GM12865 (cell line): Measurements from ENCODE around the gene DNAH10.

Experiments
- DNase-seq: peaks from one replicate; pipeline ENCODE4 v3.0.0; 2010; ENCODE audit warnings: low read depth
- H3K4me3 ChIP-seq: 2 replicates; pipeline ENCODE4 v1.5.1; 2011; ENCODE audit warnings: mild to moderate bottlenecking, low read depth, low read length, control low read depth
- TF ChIP-seq, protein P1 (sequence below): IDR thresholded peaks from 2 replicates; pipeline ENCODE4 v1.5.1; 2011; ENCODE audit warnings: low read length, control low read depth, low read depth, inconsistent platforms; ENCODE audit not compliant: insufficient read depth; ENCODE audit errors: missing control alignments

The DNAH10 gene

GRCh38 chr12:123933214-123933613 lies 171.1 kb downstream of the DNAH10 start:
- TF ChIP-seq, protein P1, sequence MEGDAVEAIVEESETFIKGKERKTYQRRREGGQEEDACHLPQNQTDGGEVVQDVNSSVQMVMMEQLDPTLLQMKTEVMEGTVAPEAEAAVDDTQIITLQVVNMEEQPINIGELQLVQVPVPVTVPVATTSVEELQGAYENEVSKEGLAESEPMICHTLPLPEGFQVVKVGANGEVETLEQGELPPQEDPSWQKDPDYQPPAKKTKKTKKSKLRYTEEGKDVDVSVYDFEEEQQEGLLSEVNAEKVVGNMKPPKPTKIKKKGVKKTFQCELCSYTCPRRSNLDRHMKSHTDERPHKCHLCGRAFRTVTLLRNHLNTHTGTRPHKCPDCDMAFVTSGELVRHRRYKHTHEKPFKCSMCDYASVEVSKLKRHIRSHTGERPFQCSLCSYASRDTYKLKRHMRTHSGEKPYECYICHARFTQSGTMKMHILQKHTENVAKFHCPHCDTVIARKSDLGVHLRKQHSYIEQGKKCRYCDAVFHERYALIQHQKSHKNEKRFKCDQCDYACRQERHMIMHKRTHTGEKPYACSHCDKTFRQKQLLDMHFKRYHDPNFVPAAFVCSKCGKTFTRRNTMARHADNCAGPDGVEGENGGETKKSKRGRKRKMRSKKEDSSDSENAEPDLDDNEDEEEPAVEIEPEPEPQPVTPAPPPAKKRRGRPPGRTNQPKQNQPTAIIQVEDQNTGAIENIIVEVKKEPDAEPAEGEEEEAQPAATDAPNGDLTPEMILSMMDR, result no peak
- DNase-seq, result no peak
- no peak overlapping the region for H3K4me3 ChIP-seq

DNA sequence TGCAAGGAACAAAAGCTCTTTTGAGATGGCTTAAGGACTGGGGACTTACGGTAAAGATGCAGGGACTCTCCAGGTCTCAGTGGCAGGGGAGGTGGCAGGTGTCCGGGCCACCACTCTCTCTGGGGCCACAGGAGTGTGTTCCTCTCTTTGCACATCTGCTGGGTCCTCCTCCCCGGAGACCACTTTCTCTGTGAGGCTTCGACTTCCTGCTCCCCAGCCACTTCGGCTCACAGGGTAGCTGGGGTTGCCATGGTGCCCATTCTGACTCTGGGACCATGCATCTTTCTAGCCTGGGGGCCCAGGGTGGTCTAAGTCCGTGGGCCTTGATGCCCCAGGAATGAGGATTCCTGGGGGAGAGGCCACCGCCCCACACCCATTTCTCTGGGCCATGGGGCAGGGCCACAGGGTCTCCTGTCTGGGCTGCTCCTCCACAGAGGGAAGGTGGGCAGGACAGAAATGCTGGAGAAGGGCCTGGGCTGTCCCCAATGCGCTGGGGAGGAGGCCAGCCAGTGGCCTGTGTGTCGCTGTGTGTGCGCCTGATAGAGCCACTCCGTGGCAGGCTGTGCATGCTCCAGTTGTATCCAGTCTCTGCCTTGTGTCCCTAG lies 172.0 kb downstream of the DNAH10 start:
- TF ChIP-seq, protein P1, result no peak
- no peak overlapping the region for H3K4me3 ChIP-seq
- no peak for DNase-seq

DNA sequence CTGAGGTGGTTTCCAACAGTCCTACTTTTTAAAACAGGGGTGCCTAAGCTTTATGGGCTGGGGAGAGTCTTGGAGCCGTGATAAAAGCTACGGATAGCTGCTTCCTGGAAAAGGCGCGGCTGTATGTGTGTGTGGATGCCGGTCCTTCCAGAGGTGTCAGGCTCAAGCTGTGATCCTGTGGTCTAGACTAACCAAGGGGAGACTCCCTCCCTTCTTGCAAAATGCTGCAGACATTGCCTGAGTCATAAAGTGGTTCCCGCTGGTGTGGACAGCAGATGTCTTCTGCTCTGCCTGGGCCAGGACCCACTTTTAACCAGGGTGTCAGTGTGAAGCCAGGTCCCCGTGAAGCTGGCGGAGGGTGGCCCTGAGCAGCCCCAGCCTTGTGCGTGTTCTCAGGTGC lies 172.7 kb downstream of the DNAH10 start:
- TF ChIP-seq, protein P1, result no peak
- H3K4me3 ChIP-seq, result no peak overlapping the region
- DNase-seq, result no peak

GRCh38 chr12:123935956-123936355 lies 173.9 kb downstream of the DNAH10 start:
- no peak for DNase-seq
- no peak overlapping the region for H3K4me3 ChIP-seq
- TF ChIP-seq, protein P1, result no peak

GRCh38 chr12:123936471-123936870 lies 174.4 kb downstream of the DNAH10 start:
- TF ChIP-seq, protein P1, result no peak
- no peak overlapping the region for H3K4me3 ChIP-seq
- DNase-seq, result no peak

DNA sequence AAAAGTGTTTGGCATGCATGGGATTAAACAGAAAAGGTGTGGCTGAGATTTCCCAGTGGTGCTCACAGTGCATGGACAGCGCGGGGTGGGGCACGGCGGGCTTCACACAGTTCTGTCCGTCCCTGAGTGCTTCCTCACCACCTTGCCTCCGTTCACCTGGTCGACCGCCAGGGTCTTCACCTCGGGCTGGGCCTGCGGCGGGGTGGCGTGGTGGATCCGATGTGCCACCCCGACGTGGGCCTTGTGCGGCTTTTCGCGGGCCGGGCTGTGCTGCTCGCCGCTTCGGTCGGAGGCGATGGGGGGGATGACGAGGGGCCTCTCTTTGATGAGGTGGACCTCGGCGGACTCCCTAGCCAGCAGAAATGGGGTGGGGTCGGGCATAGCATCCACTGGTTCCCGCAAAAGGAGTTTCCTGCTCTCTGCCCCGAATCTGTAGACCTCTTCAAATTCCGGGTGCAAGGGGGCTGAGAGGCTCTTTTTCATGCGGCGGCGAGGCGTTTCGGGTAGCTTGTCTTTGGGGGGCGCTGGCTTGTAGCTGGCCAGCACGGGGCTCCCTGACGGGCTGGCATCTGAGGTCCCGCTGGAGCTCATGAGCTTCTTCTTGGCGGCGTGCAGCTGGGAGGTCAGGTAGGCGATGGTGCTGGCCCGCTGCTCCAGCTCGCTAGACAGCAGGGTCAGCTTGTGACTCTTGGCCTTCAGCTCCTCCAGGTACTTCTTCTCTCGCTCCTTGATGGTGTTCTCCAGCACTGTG lies 175.0 kb downstream of the DNAH10 start:
- H3K4me3 ChIP-seq, result no peak overlapping the region
- no peak for DNase-seq
- TF ChIP-seq, protein P1, result no peak
